HCT116 (cell line): ENCODE data around the gene MED25. TPM values are rescaled to one million over a fixed set of nuclear protein-coding genes. Genes with fewer than 3 reads are reported as not detected.

Source experiments
- ATAC-seq: fragments of 200-7000 bp; cut with Tn5 transposase; 2 replicates; pipeline ENCODE4 v1.9.1; 2020; ENCODE audit warnings: mild to moderate bottlenecking, moderate library complexity
- BruUV-seq: library from RNA; stranded (reverse); fragments of 400-500 nt; replicated peaks from 2 replicates; lab custom pipeline; 2021; lab: Mats Ljungman, UMichigan
- CTCF ChIA-PET: fragments of 300-600 bp; sonication (Branson Sonifier 250); formaldehyde crosslinking; loops from one replicate; lab custom pipeline; 2021; ENCODE audit warnings: antibody characterized with exemption; lab: Charles Lee
- POLR2A ChIA-PET: fragments of 300-600, 350-600 bp; sonication (Branson Sonifier 250); formaldehyde crosslinking; loops from one replicate; lab custom pipeline; 2021; ENCODE audit warnings: antibody characterized with exemption; lab: Charles Lee
- RAD21 ChIA-PET, 2 experiments: fragments of 300-600 bp; sonication (Branson Sonifier 250); formaldehyde crosslinking; loops; one replicate each; lab custom pipeline; 2023; ENCODE audit warnings: low total read pairs in 2 of 2; ENCODE audit not compliant: uncharacterized antibody in 2 of 2, unreplicated experiment in 2 of 2, low non-redundant PET in 1 of 2; lab: Charles Lee
- DNase-seq: peaks from one replicate; pipeline ENCODE4 v3.0.0-alpha.2; 2010; ENCODE audit warnings: low read depth, low spot score
- H2AFZ ChIP-seq: fragments of 200-600 bp; shearing (Covaris generic), sonication (generic); 2 replicates; pipeline ENCODE4 v1.6.1; 2017; ENCODE audit warnings: low read depth, mixed run types, mixed read lengths, antibody characterized with exemption, low read length; ENCODE audit not compliant: poor library complexity, severe bottlenecking
- H3K27ac ChIP-seq: 2 replicates; pipeline ENCODE4 v1.5.1; 2012; ENCODE audit warnings: low read depth, low read length
- H3K27me3 ChIP-seq: fragments of 200-600 bp; sonication (generic); 2 replicates; pipeline ENCODE4 v1.6.1; 2016; ENCODE audit warnings: mixed run types, low read length, mixed read lengths; ENCODE audit not compliant: insufficient read depth
- H3K36me3 ChIP-seq, 2 experiments: fragments of 200-500 bp in 1 of 2; fragments of 200-600 bp in 1 of 2; sonication (Bioruptor generic) in 1 of 2; sonication (generic) in 1 of 2; 2 replicates each; pipeline versions ENCODE4 v1.5.1 to v1.6.1; 2014 to 2016; ENCODE audit warnings: low read length in 2 of 2, inconsistent platforms in 1 of 2, mixed read lengths in 1 of 2, mixed run types in 1 of 2; ENCODE audit not compliant: insufficient read depth in 2 of 2, control insufficient read depth in 1 of 2
- H3K4me1 ChIP-seq, 2 experiments: fragments of 200-600 bp in 1 of 2; sonication (generic) in 1 of 2; 2 replicates each; pipeline versions ENCODE4 v1.5.1 to v1.6.1; 2012 to 2017; ENCODE audit warnings: low read length in 2 of 2, inconsistent platforms in 1 of 2, mild to moderate bottlenecking in 1 of 2, mixed read lengths in 1 of 2, mixed run types in 1 of 2, moderate library complexity in 1 of 2; ENCODE audit not compliant: insufficient read depth in 2 of 2, control insufficient read depth in 1 of 2
- H3K4me2 ChIP-seq: fragments of 200-600 bp; sonication (generic); 2 replicates; pipeline ENCODE4 v1.6.1; 2017; ENCODE audit warnings: mixed run types, low read length, mixed read lengths
- H3K4me3 ChIP-seq, 2 experiments: fragments of 200-600 bp in 1 of 2; sonication (generic) in 1 of 2; replicated peaks in 1 of 2; 2 replicates each; pipeline ENCODE4 v1.5.1; 2011 to 2016; ENCODE audit warnings: low read length in 2 of 2, control low read depth in 1 of 2, low read depth in 1 of 2, mild to moderate bottlenecking in 1 of 2, mixed read lengths in 1 of 2, mixed run types in 1 of 2
- H3K79me2 ChIP-seq: fragments of 200-600 bp; sonication (generic); 2 replicates; pipeline ENCODE4 v1.6.1; 2017; ENCODE audit warnings: mild to moderate bottlenecking, mixed run types, low read length, moderate library complexity, mixed read lengths; ENCODE audit not compliant: insufficient read depth
- H3K9ac ChIP-seq: fragments of 200-600 bp; sonication (generic); 2 replicates; pipeline ENCODE4 v1.6.1; 2016; ENCODE audit warnings: low read length, mixed read lengths
- H3K9me2 ChIP-seq: fragments of 200-600 bp; sonication (generic), shearing (Covaris generic); 2 replicates; pipeline ENCODE4 v1.6.1; 2017; ENCODE audit warnings: mixed run types, mild to moderate bottlenecking, moderate library complexity; ENCODE audit not compliant: insufficient read depth
- H3K9me3 ChIP-seq, 2 experiments: fragments of 200-500 bp in 1 of 2; fragments of 200-600 bp in 1 of 2; sonication (Bioruptor generic) in 1 of 2; sonication (generic) in 1 of 2; 2 replicates each; pipeline ENCODE4 v1.6.1; 2014 to 2017; ENCODE audit warnings: low read length in 2 of 2, mixed read lengths in 2 of 2, inconsistent platforms in 1 of 2, low read depth in 1 of 2, mild to moderate bottlenecking in 1 of 2, mixed run types in 1 of 2, moderate library complexity in 1 of 2; ENCODE audit not compliant: control insufficient read depth in 1 of 2, insufficient read depth in 1 of 2
- H4K20me1 ChIP-seq: fragments of 200-600 bp; sonication (generic), shearing (Covaris generic); 2 replicates; pipeline ENCODE4 v1.6.1; 2017; ENCODE audit warnings: mixed run types, mild to moderate bottlenecking, moderate library complexity; ENCODE audit not compliant: insufficient read depth
- ATF3 ChIP-seq: IDR thresholded peaks from 2 replicates; pipeline ENCODE4 v1.6.1; 2012
- CEBPB ChIP-seq: IDR thresholded peaks from 2 replicates; pipeline ENCODE4 v1.6.1; 2012; ENCODE audit warnings: low read depth
- CTCF ChIP-seq, 3 experiments: fragments of 200-600 bp in 1 of 3; sonication (generic) in 1 of 3; IDR thresholded peaks in 2 of 3; conservative IDR thresholded peaks in 1 of 3; 2 replicates each; pipeline ENCODE4 v1.5.1; 2012 to 2017; ENCODE audit warnings: low read depth in 2 of 3, low read length in 2 of 3, antibody characterized with exemption in 1 of 3, borderline replicate concordance in 1 of 3, control low read depth in 1 of 3, mild to moderate bottlenecking in 1 of 3, mixed read lengths in 1 of 3, mixed run types in 1 of 3, moderate library complexity in 1 of 3; ENCODE audit not compliant: insufficient read depth in 1 of 3
- ELF1 ChIP-seq: IDR thresholded peaks from 2 replicates; pipeline ENCODE4 v1.6.1; 2012; ENCODE audit warnings: low read depth, borderline replicate concordance
- EZH2phosphoT487 ChIP-seq: fragments of 200-600 bp; IDR thresholded peaks from 2 replicates; pipeline ENCODE4 v1.6.1; 2018; ENCODE audit warnings: antibody characterized with exemption, borderline replicate concordance
- JUND ChIP-seq: IDR thresholded peaks from 2 replicates; pipeline ENCODE4 v1.6.1; 2012
- MAX ChIP-seq: IDR thresholded peaks from 2 replicates; pipeline ENCODE4 v1.6.1; 2012
- POLR2A ChIP-seq: IDR thresholded peaks from 2 replicates; pipeline ENCODE4 v1.7.0; 2011; ENCODE audit warnings: borderline replicate concordance; ENCODE audit not compliant: insufficient read depth, insufficient read length; ENCODE audit errors: extremely low read depth
- RAD21 ChIP-seq: IDR thresholded peaks from 2 replicates; pipeline ENCODE4 v1.6.1; 2012; ENCODE audit warnings: low read depth, mild to moderate bottlenecking
- SP1 ChIP-seq: IDR thresholded peaks from 2 replicates; pipeline ENCODE4 v1.6.1; 2012; ENCODE audit warnings: low read depth
- YY1 ChIP-seq: IDR thresholded peaks from 2 replicates; pipeline ENCODE4 v1.6.1; 2011; ENCODE audit warnings: low read length, low read depth, moderate library complexity, mild to moderate bottlenecking; ENCODE audit not compliant: insufficient replicate concordance; ENCODE audit errors: extremely low read depth
- ZBTB33 ChIP-seq: IDR thresholded peaks from 2 replicates; pipeline ENCODE4 v1.6.1; 2011; ENCODE audit warnings: mild to moderate bottlenecking, low read length, moderate library complexity; ENCODE audit not compliant: insufficient replicate concordance; ENCODE audit errors: extremely low read depth
- ZNF274 ChIP-seq: fragments of 200-500 bp; sonication (Bioruptor generic); IDR thresholded peaks from 2 replicates; pipeline ENCODE4 v1.6.1; 2014; ENCODE audit warnings: mild to moderate bottlenecking, low read depth, low read length, inconsistent platforms
- intact Hi-C: fragments of 100-400 bp; cut with micrococcal nuclease; formaldehyde crosslinking; loops from 2 replicates; pipeline ENCODE4 v1.10.0; 2022
- total RNA-seq: library from RNA; stranded (reverse); gene quantifications from one replicate; pipeline ENCODE4 v1.2.1, GENCODE V29; 2021; ENCODE audit not compliant: unreplicated experiment

Gene MED25
- total RNA-seq, 1 experiment from 2014 or later = 77.7 TPM

GRCh38 chr19:49853852-49854377 lies 35.8 kb downstream of the MED25 start:
- no peak overlapping the region for H2AFZ ChIP-seq
- TF ChIP-seq POLR2A = no peak
- TF ChIP-seq CTCF (IDR thresholded peaks at IDR 0.05 in 2 of 3, conservative IDR thresholded peaks at IDR 0.05 in 1 of 3; ENCODE audit: borderline replicate concordance in 1 of 3, insufficient read depth in 1 of 3, low read depth in 2 of 3, low read length in 2 of 3) = no peak
- H3K36me3 ChIP-seq = peaks cover 5 to 16% of the 10 kb centered on the region in 2 experiments; a peak in 3 of 4 replicates
- no peaks in the 10 kb centered on the region for H4K20me1 ChIP-seq
- no TSS peak for BruUV-seq
- POLR2A ChIA-PET = interaction anchor here (1.7 kb wide), 1 partner anchor 11 kb away, joined by 6 read pairs; no protein-coding TSS in a partner anchor
- intact Hi-C loops = no loop called here
- H3K4me3 ChIP-seq = no peak overlapping the region
- no peaks in the 10 kb centered on the region for H3K9me2 ChIP-seq
- CTCF ChIA-PET = interaction anchor here (0.7 kb wide), 1 partner anchor 11 kb away, joined by 3 read pairs; no protein-coding TSS in a partner anchor
- H3K79me2 ChIP-seq = peaks cover 44% of the 10 kb centered on the region
- H3K4me2 ChIP-seq = no peak overlapping the region
- H3K4me1 ChIP-seq = peaks cover 19 to 37% of the 10 kb centered on the region in 2 experiments
- DNase-seq = no peak
- H3K9ac ChIP-seq = no peak overlapping the region
- H3K27ac ChIP-seq = peak overlapping the region; percentile 42; the same call in 1 of the 2 replicates
- H3K9me3 ChIP-seq = no peaks in the 10 kb centered on the region
- no peaks in the 10 kb centered on the region for H3K27me3 ChIP-seq
- RAD21 ChIA-PET = no interaction called here
- ATAC-seq = no peak

- no peaks in the 10 kb centered on the region for H3K9me3 ChIP-seq
- intact Hi-C loops = no loop called here
- peaks cover 15 to 34% of the 10 kb centered on the region in 2 experiments for H3K4me1 ChIP-seq
- no peaks in the 10 kb centered on the region for H4K20me1 ChIP-seq
- no peaks in the 10 kb centered on the region for H3K27me3 ChIP-seq
- no peaks in the 10 kb centered on the region for H3K9me2 ChIP-seq
- RAD21 ChIA-PET = no interaction called here
- TF ChIP-seq ELF1 (no peak), SP1 (no peak), ATF3 (no peak), ZBTB33 (no peak), MAX (no peak), YY1 (no peak), CEBPB (no peak), ZNF274 (no peak), RAD21 (no peak), EZH2phosphoT487 (no peak), JUND (no peak)
- TF ChIP-seq, all 23 proteins: peak for 0
- peaks cover 44% of the 10 kb centered on the region for H3K79me2 ChIP-seq
- ChIA-PET POLR2A (interaction anchor here (1.7 kb wide), 1 partner anchor 11 kb away, joined by 6 read pairs; no protein-coding TSS in a partner anchor), CTCF (no interaction called here)
- BruUV-seq = no TSS peak
- DNase-seq (no peak), ATAC-seq (no peak)
- H3K4me2 ChIP-seq = no peak overlapping the region
- peak overlapping the region; percentile 48 for H3K27ac ChIP-seq
- H3K36me3 ChIP-seq = peaks cover 5 to 17% of the 10 kb centered on the region in 2 experiments; a peak in 3 of 4 replicates
- H3K9ac ChIP-seq = no peak overlapping the region
- no peak overlapping the region for H2AFZ ChIP-seq
- H3K4me3 ChIP-seq = no peak overlapping the region
Measured at GRCh38 chr19:49854378-49855263, 36.5 kb downstream of the MED25 start.
